GM23338 (cell line): ENCODE data around the gene CGNL1. TPM values are rescaled to one million over a fixed set of nuclear protein-coding genes. Genes with fewer than 3 reads are reported as not detected.

ENCODE experiments used
- ATAC-seq: fragments of 200-7000 bp; cut with Tn5 transposase; 3 replicates; pipeline ENCODE4 v1.9.1; 2020
- DNase-seq: peaks from one replicate; pipeline ENCODE4 v3.0.0-alpha.2; 2015; ENCODE audit warnings: low spot score
- H2AFZ ChIP-seq: fragments of 200-600 bp; sonication (generic); 2 replicates; pipeline ENCODE4 v1.8.0; 2016; ENCODE audit warnings: antibody characterized with exemption, mild to moderate bottlenecking, moderate library complexity
- H3F3A ChIP-seq: fragments of 200-600 bp; sonication (generic); replicated peaks from 2 replicates; pipeline ENCODE4 v1.8.0; 2017; ENCODE audit warnings: antibody characterized with exemption, mixed run types, low read depth
- H3K27ac ChIP-seq: fragments of 200-600 bp; sonication (generic); 2 replicates; pipeline ENCODE4 v1.6.1; 2016; ENCODE audit warnings: low read depth
- H3K27me3 ChIP-seq: fragments of 200-600 bp; sonication (generic); 2 replicates; pipeline ENCODE4 v1.8.0; 2016; ENCODE audit warnings: mild to moderate bottlenecking, mixed run types, moderate library complexity; ENCODE audit not compliant: insufficient read depth
- H3K36me3 ChIP-seq: fragments of 200-600 bp; sonication (generic); 2 replicates; pipeline ENCODE4 v1.8.0; 2016; ENCODE audit warnings: mild to moderate bottlenecking; ENCODE audit not compliant: insufficient read depth
- H3K4me1 ChIP-seq: fragments of 200-600 bp; sonication (generic); 2 replicates; pipeline ENCODE4 v1.8.0; 2016; ENCODE audit warnings: mild to moderate bottlenecking, moderate library complexity; ENCODE audit not compliant: insufficient read depth
- H3K4me2 ChIP-seq: fragments of 200-600 bp; sonication (generic); 2 replicates; pipeline ENCODE4 v1.7.1; 2017; ENCODE audit warnings: mixed run types
- H3K4me3 ChIP-seq: fragments of 200-600 bp; sonication (generic); 2 replicates; pipeline ENCODE4 v1.6.1; 2016; ENCODE audit warnings: mixed run types
- H3K79me2 ChIP-seq: fragments of 200-600 bp; sonication (generic); replicated peaks from 2 replicates; pipeline ENCODE4 v1.8.0; 2017; ENCODE audit warnings: mild to moderate bottlenecking; ENCODE audit not compliant: insufficient read depth
- H3K9me2 ChIP-seq: fragments of 200-600 bp; sonication (generic); 2 replicates; pipeline ENCODE4 v1.8.0; 2017; ENCODE audit not compliant: insufficient read depth
- H4K20me1 ChIP-seq: fragments of 200-600 bp; sonication (generic); replicated peaks from 2 replicates; pipeline ENCODE4 v1.8.0; 2017; ENCODE audit warnings: mild to moderate bottlenecking; ENCODE audit not compliant: insufficient read depth
- H3K27ac Mint-ChIP-seq: 2 replicates; pipeline ENCODE4 v1.8.0; 2020; ENCODE audit warnings: inconsistent platforms, mild to moderate bottlenecking, moderate library complexity, mixed read lengths
- H3K27me3 Mint-ChIP-seq: 3 replicates; pipeline ENCODE4 v1.8.0; 2022; ENCODE audit warnings: low read depth, mild to moderate bottlenecking, moderate library complexity, mixed read lengths, inconsistent platforms; ENCODE audit not compliant: insufficient read depth, poor library complexity
- H3K36me3 Mint-ChIP-seq: 3 replicates; pipeline ENCODE4 v1.8.0; 2021; ENCODE audit warnings: low read depth, mild to moderate bottlenecking, inconsistent platforms, moderate library complexity, mixed read lengths
- H3K4me1 Mint-ChIP-seq: 3 replicates; pipeline ENCODE4 v1.8.0; 2020; ENCODE audit warnings: mild to moderate bottlenecking, inconsistent platforms, mixed read lengths
- H3K4me3 Mint-ChIP-seq: 3 replicates; pipeline ENCODE4 v1.8.0; 2021; ENCODE audit warnings: moderate library complexity, mild to moderate bottlenecking, inconsistent platforms, mixed read lengths
- H3K9me3 Mint-ChIP-seq: 3 replicates; pipeline ENCODE4 v1.8.0; 2020; ENCODE audit warnings: moderate library complexity, mild to moderate bottlenecking, inconsistent platforms, mixed read lengths
- CREB1 ChIP-seq: fragments of 250-450 bp; sonication (Bioruptor Pico); IDR thresholded peaks from 2 replicates; pipeline ENCODE4 v1.5.0; 2020; ENCODE audit warnings: low read depth, mild to moderate bottlenecking, moderate library complexity
- EZH2 ChIP-seq: fragments of 200-600 bp; sonication (generic); IDR thresholded peaks from one replicate; pipeline ENCODE4 v1.8.0; 2017; ENCODE audit warnings: antibody characterized with exemption, mild to moderate bottlenecking, low read depth; ENCODE audit not compliant: unreplicated experiment
- EZH2phosphoT487 ChIP-seq: fragments of 200-600 bp; sonication (generic); IDR thresholded peaks from one replicate; pipeline ENCODE4 v1.8.1; 2018; ENCODE audit warnings: antibody characterized with exemption; ENCODE audit not compliant: unreplicated experiment
- JUNB ChIP-seq: IDR thresholded peaks from one replicate; pipeline ENCODE4 v1.6.1; 2016; ENCODE audit warnings: antibody characterized with exemption; ENCODE audit not compliant: unreplicated experiment
- NANOG ChIP-seq: IDR thresholded peaks from 2 replicates; pipeline ENCODE4 v1.6.1; 2016; ENCODE audit warnings: antibody characterized with exemption, borderline replicate concordance
- POLR2AphosphoS5 ChIP-seq: IDR thresholded peaks from 2 replicates; pipeline ENCODE4 v1.6.1; 2016; ENCODE audit warnings: antibody characterized with exemption, low read depth
- STAT1 ChIP-seq: IDR thresholded peaks from one replicate; pipeline ENCODE4 v1.6.1; 2016; ENCODE audit warnings: antibody characterized with exemption; ENCODE audit not compliant: unreplicated experiment
- ZNF114 ChIP-seq: fragments of 250-450 bp; sonication (Bioruptor Pico); IDR thresholded peaks from 2 replicates; pipeline ENCODE4 v1.5.0; 2020; ENCODE audit warnings: mild to moderate bottlenecking, moderate library complexity
- ZNF331 ChIP-seq: fragments of 250-450 bp; sonication (Bioruptor Pico); IDR thresholded peaks from 2 replicates; pipeline ENCODE4 v1.5.0; 2020; ENCODE audit warnings: low read depth, mild to moderate bottlenecking, moderate library complexity
- polyA plus RNA-seq: library from polyadenylated mRNA; unstranded; fragments of >200 nt; fragmentation: Nextera tagmentation; extraction: Ambion mirVana; gene quantifications from 2 replicates; pipeline ENCODE4 v1.2.1, GENCODE V29; 2016
- total RNA-seq: library from RNA; depleted of rRNA; stranded (reverse); fragments of >200 nt; shearing (Covaris generic); gene quantifications from 2 replicates; pipeline ENCODE4 v1.2.3, GENCODE V29; 2014
- TF ChIP-seq, protein P1 (sequence below): IDR thresholded peaks from 2 replicates; pipeline ENCODE4 v1.6.1; 2016; ENCODE audit warnings: antibody characterized with exemption
- TF ChIP-seq, protein P2 (sequence below): IDR thresholded peaks from one replicate; pipeline ENCODE4 v1.6.1; 2018; ENCODE audit warnings: antibody characterized with exemption; ENCODE audit not compliant: unreplicated experiment
- TF ChIP-seq, protein P3 (sequence below), 2 experiments: fragments of 200-600 bp in 1 of 2; sonication (generic) in 1 of 2; conservative IDR thresholded peaks; 2 replicates each; pipeline versions ENCODE4 v1.5.1 to v1.6.1; 2016 to 2017; ENCODE audit warnings: antibody characterized with exemption in 2 of 2, low read depth in 2 of 2, mild to moderate bottlenecking in 2 of 2, moderate library complexity in 1 of 2
- TF ChIP-seq, protein P4 (sequence below): fragments of 250-450 bp; sonication (Bioruptor Pico); IDR thresholded peaks from 2 replicates; pipeline ENCODE4 v1.5.0; 2020; ENCODE audit warnings: mild to moderate bottlenecking, moderate library complexity

Gene CGNL1
- total and polyA plus RNA-seq, 2 experiments from 2014 or later = 20.0 to 57.8 TPM

DNA sequence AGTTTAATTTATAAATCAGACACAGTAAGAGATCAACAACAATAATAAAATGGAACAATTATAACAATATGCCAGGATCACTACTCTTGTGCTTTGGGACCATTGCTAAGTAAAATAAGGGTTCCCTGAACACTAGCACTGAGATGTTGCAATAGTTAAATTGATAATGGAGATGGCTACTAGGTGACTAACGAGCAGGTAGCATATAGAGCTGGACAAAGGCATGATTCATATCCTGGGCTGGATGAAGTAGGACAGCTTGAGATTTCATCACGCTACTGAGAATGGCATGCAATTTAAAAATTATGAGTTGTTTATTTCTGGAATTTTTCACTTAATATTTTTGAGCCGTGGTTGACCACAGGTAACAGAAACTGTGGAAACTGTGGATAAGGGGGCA lies 194.7 kb downstream of the CGNL1 start:
- DNase-seq (no peak), ATAC-seq (no peak)
- Histone ChIP-seq H3F3A (no peaks in the 10 kb centered on the region), H3K4me3 (no peak overlapping the region), H3K27me3 (no peaks in the 10 kb centered on the region), H2AFZ (no peak overlapping the region), H4K20me1 (no peaks in the 10 kb centered on the region), H3K4me1 (0 out of 2 replicates have a peak, but pooled peaks cover 3% of the 10 kb centered on the region), H3K9me2 (no peaks in the 10 kb centered on the region; the same call in 1 of the 2 replicates), H3K4me2 (no peak overlapping the region), H3K36me3 (no peaks in the 10 kb centered on the region), H3K79me2 (no peaks in the 10 kb centered on the region), H3K27ac (no peak overlapping the region)
- H3K27me3 Mint-ChIP-seq = no peaks in the 10 kb centered on the region
- no peak for TF ChIP-seq ZNF114 (CRISPR knock-in tag)
- TF ChIP-seq CREB1 (CRISPR knock-in tag) = no peak
- no peak for TF ChIP-seq STAT1
- TF ChIP-seq, protein P1, sequence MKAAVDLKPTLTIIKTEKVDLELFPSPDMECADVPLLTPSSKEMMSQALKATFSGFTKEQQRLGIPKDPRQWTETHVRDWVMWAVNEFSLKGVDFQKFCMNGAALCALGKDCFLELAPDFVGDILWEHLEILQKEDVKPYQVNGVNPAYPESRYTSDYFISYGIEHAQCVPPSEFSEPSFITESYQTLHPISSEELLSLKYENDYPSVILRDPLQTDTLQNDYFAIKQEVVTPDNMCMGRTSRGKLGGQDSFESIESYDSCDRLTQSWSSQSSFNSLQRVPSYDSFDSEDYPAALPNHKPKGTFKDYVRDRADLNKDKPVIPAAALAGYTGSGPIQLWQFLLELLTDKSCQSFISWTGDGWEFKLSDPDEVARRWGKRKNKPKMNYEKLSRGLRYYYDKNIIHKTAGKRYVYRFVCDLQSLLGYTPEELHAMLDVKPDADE = no peak
- no peak for TF ChIP-seq ZNF331 (CRISPR knock-in tag)
- TF ChIP-seq, protein P2, sequence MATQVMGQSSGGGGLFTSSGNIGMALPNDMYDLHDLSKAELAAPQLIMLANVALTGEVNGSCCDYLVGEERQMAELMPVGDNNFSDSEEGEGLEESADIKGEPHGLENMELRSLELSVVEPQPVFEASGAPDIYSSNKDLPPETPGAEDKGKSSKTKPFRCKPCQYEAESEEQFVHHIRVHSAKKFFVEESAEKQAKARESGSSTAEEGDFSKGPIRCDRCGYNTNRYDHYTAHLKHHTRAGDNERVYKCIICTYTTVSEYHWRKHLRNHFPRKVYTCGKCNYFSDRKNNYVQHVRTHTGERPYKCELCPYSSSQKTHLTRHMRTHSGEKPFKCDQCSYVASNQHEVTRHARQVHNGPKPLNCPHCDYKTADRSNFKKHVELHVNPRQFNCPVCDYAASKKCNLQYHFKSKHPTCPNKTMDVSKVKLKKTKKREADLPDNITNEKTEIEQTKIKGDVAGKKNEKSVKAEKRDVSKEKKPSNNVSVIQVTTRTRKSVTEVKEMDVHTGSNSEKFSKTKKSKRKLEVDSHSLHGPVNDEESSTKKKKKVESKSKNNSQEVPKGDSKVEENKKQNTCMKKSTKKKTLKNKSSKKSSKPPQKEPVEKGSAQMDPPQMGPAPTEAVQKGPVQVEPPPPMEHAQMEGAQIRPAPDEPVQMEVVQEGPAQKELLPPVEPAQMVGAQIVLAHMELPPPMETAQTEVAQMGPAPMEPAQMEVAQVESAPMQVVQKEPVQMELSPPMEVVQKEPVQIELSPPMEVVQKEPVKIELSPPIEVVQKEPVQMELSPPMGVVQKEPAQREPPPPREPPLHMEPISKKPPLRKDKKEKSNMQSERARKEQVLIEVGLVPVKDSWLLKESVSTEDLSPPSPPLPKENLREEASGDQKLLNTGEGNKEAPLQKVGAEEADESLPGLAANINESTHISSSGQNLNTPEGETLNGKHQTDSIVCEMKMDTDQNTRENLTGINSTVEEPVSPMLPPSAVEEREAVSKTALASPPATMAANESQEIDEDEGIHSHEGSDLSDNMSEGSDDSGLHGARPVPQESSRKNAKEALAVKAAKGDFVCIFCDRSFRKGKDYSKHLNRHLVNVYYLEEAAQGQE = no peak
- no peak for TF ChIP-seq EZH2
- TF ChIP-seq, protein P3, sequence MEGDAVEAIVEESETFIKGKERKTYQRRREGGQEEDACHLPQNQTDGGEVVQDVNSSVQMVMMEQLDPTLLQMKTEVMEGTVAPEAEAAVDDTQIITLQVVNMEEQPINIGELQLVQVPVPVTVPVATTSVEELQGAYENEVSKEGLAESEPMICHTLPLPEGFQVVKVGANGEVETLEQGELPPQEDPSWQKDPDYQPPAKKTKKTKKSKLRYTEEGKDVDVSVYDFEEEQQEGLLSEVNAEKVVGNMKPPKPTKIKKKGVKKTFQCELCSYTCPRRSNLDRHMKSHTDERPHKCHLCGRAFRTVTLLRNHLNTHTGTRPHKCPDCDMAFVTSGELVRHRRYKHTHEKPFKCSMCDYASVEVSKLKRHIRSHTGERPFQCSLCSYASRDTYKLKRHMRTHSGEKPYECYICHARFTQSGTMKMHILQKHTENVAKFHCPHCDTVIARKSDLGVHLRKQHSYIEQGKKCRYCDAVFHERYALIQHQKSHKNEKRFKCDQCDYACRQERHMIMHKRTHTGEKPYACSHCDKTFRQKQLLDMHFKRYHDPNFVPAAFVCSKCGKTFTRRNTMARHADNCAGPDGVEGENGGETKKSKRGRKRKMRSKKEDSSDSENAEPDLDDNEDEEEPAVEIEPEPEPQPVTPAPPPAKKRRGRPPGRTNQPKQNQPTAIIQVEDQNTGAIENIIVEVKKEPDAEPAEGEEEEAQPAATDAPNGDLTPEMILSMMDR (conservative IDR thresholded peaks at IDR 0.05; ENCODE audit: low read depth in 2 of 2) = no peak
- TF ChIP-seq EZH2phosphoT487 = no peak
- TF ChIP-seq JUNB = no peak
- TF ChIP-seq, protein P4, sequence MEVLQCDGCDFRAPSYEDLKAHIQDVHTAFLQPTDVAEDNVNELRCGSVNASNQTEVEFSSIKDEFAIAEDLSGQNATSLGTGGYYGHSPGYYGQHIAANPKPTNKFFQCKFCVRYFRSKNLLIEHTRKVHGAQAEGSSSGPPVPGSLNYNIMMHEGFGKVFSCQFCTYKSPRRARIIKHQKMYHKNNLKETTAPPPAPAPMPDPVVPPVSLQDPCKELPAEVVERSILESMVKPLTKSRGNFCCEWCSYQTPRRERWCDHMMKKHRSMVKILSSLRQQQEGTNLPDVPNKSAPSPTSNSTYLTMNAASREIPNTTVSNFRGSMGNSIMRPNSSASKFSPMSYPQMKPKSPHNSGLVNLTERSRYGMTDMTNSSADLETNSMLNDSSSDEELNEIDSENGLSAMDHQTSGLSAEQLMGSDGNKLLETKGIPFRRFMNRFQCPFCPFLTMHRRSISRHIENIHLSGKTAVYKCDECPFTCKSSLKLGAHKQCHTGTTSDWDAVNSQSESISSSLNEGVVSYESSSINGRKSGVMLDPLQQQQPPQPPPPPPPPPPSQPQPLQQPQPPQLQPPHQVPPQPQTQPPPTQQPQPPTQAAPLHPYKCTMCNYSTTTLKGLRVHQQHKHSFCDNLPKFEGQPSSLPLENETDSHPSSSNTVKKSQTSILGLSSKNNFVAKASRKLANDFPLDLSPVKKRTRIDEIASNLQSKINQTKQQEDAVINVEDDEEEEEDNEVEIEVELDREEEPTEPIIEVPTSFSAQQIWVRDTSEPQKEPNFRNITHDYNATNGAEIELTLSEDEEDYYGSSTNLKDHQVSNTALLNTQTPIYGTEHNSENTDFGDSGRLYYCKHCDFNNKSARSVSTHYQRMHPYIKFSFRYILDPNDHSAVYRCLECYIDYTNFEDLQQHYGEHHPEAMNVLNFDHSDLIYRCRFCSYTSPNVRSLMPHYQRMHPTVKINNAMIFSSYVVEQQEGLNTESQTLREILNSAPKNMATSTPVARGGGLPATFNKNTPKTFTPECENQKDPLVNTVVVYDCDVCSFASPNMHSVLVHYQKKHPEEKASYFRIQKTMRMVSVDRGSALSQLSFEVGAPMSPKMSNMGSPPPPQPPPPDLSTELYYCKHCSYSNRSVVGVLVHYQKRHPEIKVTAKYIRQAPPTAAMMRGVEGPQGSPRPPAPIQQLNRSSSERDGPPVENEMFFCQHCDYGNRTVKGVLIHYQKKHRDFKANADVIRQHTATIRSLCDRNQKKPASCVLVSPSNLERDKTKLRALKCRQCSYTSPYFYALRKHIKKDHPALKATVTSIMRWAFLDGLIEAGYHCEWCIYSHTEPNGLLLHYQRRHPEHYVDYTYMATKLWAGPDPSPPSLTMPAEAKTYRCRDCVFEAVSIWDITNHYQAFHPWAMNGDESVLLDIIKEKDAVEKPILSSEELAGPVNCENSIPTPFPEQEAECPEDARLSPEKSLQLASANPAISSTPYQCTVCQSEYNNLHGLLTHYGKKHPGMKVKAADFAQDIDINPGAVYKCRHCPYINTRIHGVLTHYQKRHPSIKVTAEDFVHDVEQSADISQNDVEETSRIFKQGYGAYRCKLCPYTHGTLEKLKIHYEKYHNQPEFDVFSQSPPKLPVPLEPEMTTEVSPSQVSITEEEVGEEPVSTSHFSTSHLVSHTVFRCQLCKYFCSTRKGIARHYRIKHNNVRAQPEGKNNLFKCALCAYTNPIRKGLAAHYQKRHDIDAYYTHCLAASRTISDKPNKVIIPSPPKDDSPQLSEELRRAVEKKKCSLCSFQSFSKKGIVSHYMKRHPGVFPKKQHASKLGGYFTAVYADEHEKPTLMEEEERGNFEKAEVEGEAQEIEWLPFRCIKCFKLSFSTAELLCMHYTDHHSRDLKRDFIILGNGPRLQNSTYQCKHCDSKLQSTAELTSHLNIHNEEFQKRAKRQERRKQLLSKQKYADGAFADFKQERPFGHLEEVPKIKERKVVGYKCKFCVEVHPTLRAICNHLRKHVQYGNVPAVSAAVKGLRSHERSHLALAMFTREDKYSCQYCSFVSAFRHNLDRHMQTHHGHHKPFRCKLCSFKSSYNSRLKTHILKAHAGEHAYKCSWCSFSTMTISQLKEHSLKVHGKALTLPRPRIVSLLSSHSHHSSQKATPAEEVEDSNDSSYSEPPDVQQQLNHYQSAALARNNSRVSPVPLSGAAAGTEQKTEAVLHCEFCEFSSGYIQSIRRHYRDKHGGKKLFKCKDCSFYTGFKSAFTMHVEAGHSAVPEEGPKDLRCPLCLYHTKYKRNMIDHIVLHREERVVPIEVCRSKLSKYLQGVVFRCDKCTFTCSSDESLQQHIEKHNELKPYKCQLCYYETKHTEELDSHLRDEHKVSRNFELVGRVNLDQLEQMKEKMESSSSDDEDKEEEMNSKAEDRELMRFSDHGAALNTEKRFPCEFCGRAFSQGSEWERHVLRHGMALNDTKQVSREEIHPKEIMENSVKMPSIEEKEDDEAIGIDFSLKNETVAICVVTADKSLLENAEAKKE (CRISPR knock-in tag) = no peak
- no peak for TF ChIP-seq POLR2AphosphoS5
- no peak for TF ChIP-seq NANOG
- H3K36me3 Mint-ChIP-seq = no peaks in the 10 kb centered on the region
- no peak overlapping the region for H3K27ac Mint-ChIP-seq
- H3K4me3 Mint-ChIP-seq = no peak overlapping the region
- peaks cover 7% of the 10 kb centered on the region for H3K4me1 Mint-ChIP-seq
- no peaks in the 10 kb centered on the region for H3K9me3 Mint-ChIP-seq
